GM12801 (cell line): ENCODE data around the gene PAEP.

Source experiments
- TF ChIP-seq, protein P1 (sequence below): IDR thresholded peaks from one replicate; pipeline ENCODE4 v1.5.1; 2011; ENCODE audit warnings: control low read depth; ENCODE audit not compliant: insufficient read length; ENCODE audit errors: extremely low read depth

The PAEP gene

GRCh38 chr9:135588886-135589595 lies 27.5 kb downstream of the PAEP start:
- TF ChIP-seq, protein P1, sequence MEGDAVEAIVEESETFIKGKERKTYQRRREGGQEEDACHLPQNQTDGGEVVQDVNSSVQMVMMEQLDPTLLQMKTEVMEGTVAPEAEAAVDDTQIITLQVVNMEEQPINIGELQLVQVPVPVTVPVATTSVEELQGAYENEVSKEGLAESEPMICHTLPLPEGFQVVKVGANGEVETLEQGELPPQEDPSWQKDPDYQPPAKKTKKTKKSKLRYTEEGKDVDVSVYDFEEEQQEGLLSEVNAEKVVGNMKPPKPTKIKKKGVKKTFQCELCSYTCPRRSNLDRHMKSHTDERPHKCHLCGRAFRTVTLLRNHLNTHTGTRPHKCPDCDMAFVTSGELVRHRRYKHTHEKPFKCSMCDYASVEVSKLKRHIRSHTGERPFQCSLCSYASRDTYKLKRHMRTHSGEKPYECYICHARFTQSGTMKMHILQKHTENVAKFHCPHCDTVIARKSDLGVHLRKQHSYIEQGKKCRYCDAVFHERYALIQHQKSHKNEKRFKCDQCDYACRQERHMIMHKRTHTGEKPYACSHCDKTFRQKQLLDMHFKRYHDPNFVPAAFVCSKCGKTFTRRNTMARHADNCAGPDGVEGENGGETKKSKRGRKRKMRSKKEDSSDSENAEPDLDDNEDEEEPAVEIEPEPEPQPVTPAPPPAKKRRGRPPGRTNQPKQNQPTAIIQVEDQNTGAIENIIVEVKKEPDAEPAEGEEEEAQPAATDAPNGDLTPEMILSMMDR: no peak

GRCh38 chr9:135589596-135590485 lies 28.3 kb downstream of the PAEP start:
- TF ChIP-seq, protein P1: no peak

DNA sequence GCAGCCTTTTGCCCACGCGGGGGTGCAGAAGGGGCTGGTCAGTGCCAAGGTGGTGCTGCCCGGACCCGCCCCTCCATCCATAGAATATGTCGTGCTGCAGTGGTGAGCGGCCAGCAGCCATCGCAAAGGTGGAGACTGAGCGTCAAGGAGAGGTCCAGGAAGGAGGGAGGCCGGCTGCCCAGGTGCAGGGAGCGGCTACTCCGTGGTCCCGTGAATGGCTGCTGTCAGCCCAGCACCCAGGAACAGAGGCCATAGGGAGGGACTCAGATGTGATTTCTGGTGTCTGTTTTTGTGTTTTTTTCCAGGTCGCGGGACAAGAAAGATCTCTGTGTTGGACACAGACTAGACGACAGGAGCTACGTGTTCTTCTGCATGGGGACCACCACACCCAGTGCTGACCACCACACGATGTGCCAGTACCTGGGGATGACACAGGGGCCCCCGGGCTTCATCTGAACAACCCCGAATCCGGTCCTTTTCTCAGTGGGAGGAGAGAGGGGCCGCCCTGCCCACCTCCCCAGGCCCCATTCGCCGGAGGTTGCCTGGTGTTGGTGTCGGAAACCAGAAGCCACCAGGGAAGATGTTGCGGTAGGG lies 29.0 kb downstream of the PAEP start:
- TF ChIP-seq, protein P1: no peak

DNA sequence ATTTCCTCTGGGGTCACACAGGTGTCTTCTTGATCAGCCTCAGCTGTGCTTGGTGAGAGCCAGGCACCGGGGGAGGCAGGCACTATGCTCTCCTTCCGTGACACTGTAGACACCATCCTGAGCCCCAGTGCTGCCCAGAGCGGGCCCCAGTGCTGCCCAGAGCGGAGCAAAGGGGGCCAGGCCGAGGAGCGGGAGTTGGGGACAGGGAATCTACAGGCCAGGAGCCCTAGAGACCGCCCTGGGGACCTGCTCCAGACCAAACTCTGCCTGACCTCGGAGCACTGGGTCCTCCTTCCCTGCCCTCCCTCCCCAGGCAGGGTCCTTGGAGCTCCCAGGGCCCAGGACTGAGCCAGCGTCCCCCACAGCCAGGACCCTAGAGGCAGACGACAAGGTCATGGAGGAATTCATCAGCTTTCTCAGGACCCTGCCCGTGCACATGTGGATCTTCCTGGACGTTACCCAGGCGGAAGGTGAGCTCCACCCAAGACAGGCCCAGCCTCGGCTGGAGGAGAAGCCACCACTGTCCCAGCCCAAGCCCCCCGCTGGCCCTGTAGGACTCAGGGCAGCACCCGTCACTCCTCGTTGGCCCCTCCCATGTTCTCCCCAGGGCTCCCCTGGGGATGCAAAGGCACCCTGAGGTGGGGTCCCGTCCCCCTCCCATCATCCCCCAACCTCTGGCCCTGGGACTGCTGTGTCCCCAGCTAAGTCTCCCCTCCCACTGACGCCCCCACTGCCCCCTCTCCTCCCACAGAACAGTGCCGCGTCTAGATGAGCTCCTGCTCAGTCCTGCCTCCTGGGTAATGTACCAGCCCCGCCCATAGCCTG lies 30.2 kb downstream of the PAEP start:
- TF ChIP-seq, protein P1: no peak

GRCh38 chr9:135592331-135592590 lies 30.7 kb downstream of the PAEP start:
- TF ChIP-seq, protein P1: no peak

DNA sequence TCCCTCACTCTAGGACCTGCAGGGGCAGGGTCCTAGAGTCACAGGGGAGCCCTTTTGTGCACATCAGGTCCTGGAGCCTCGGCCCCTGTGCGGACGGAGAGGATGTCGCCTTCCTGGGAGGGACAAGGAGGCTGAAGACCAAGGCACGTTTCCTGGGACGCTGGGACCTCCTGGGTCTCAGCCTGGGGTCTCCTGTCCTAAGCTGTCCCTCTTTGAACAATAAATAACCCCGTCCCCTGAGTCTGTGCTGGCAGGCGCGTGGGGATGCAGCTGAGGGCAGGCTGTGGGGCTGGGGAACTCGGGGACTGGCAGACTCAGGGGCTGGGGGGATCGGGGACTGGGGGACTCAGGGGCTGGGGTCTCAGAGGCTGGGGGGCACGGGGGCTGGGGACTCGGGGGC lies 31.1 kb downstream of the PAEP start:
- TF ChIP-seq, protein P1: no peak

DNA sequence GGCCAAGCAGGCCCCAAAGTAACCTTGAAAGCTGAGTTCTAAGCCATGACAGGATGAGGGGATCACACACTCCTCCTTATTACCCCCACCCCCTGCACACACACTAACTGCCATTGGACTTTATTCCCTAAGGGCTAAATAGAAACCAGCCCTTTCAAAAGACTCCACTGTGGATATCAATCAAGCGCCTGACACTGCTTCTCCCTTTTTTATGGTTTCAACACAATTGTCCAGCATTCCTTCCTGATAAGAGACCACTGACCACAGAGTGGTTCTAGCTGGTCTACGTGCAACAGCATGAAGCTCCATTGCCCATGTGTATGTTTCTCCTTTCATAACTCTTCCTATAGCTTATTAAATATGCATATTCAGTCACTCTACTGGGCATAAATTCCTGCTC lies 34.7 kb downstream of the PAEP start:
- TF ChIP-seq, protein P1: no peak
